Fibroblast of the aortic adventitia (primary cell): Measurements from ENCODE around the gene FBXL7. TPM values are rescaled to one million over a fixed set of nuclear protein-coding genes. Genes with fewer than 3 reads are reported as not detected.

Experiments used
- DNase-seq: peaks from one replicate; pipeline ENCODE4 v3.0.0-alpha.2; 2010; ENCODE audit warnings: low read depth
- H3K4me3 ChIP-seq: 2 replicates; pipeline ENCODE4 v1.5.1; 2011; ENCODE audit warnings: low read depth, mild to moderate bottlenecking, control low read depth, low read length, moderate library complexity
- CTCF ChIP-seq: IDR thresholded peaks from 2 replicates; pipeline ENCODE4 v1.5.1; 2011; ENCODE audit warnings: mild to moderate bottlenecking, low read length, control low read depth, inconsistent platforms; ENCODE audit not compliant: insufficient read depth
- total RNA-seq: library from RNA; depleted of rRNA; stranded (reverse); fragments of >200 nt; gene quantifications from 2 replicates; pipeline ENCODE4 v1.2.3, GENCODE V29; 2012; ENCODE audit warnings: low replicate concordance

Gene FBXL7
- total RNA-seq, 1 donor: 12.4 TPM

GRCh38 chr5:15807248-15807647 lies 307.3 kb downstream of the FBXL7 start:
- DNase-seq: peak; percentile 30
- no peak overlapping the region for H3K4me3 ChIP-seq
- TF ChIP-seq CTCF: no peak

- H3K4me3 ChIP-seq: no peak overlapping the region
- TF ChIP-seq CTCF: peak; percentile 40
- peak; percentile 66 for DNase-seq
Observed at GRCh38 chr5:15807871-15808270, 307.9 kb downstream of the FBXL7 start.

GRCh38 chr5:15808577-15808976 lies 308.6 kb downstream of the FBXL7 start:
- H3K4me3 ChIP-seq: no peak overlapping the region
- DNase-seq: no peak
- TF ChIP-seq CTCF: no peak

GRCh38 chr5:15819617-15820016 lies 319.6 kb downstream of the FBXL7 start:
- H3K4me3 ChIP-seq: no peak overlapping the region
- TF ChIP-seq CTCF: no peak
- DNase-seq: no peak

GRCh38 chr5:15821506-15821905 lies 321.5 kb downstream of the FBXL7 start:
- no peak for TF ChIP-seq CTCF
- DNase-seq: peak; percentile 62
- H3K4me3 ChIP-seq: no peak overlapping the region

GRCh38 chr5:15823398-15823797 lies 323.4 kb downstream of the FBXL7 start:
- H3K4me3 ChIP-seq: no peak overlapping the region
- peak; percentile 35 for DNase-seq
- no peak for TF ChIP-seq CTCF

GRCh38 chr5:15827741-15828140 lies 327.8 kb downstream of the FBXL7 start:
- no peak for DNase-seq
- no peak for TF ChIP-seq CTCF
- no peak overlapping the region for H3K4me3 ChIP-seq
